ENCODE measurements around the gene XPNPEP1.

The XPNPEP1 gene

DNA sequence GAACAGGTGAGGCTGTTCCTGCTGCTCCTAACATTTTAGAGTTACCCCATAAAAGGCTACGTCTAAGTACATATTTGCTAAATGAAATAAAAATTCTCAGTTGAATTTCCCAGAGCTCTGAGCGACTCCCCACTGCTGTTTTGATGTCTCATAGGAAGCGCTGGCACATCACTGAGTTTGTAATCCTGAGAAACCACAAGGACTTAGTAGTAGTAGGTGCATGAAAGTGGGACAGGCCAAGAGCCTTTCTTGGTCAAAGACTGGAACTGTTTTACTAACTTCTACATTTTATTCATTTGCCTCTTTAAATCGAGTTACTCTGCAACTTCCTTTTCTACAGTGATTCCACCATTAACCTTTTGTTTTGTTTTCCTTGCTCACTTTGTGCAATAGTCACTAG is 85.9 kb downstream of the XPNPEP1 start:
- no peaks in the 10 kb centered on the region for H3K9me3 ChIP-seq (ENCODE audit: severe bottlenecking)
- no peak overlapping the region for H3K27ac ChIP-seq
- no peak for DNase-seq
- no peaks in the 10 kb centered on the region for H3K27me3 ChIP-seq (ENCODE audit: insufficient read depth, low read depth, severe bottlenecking)
- TF ChIP-seq, protein P1, sequence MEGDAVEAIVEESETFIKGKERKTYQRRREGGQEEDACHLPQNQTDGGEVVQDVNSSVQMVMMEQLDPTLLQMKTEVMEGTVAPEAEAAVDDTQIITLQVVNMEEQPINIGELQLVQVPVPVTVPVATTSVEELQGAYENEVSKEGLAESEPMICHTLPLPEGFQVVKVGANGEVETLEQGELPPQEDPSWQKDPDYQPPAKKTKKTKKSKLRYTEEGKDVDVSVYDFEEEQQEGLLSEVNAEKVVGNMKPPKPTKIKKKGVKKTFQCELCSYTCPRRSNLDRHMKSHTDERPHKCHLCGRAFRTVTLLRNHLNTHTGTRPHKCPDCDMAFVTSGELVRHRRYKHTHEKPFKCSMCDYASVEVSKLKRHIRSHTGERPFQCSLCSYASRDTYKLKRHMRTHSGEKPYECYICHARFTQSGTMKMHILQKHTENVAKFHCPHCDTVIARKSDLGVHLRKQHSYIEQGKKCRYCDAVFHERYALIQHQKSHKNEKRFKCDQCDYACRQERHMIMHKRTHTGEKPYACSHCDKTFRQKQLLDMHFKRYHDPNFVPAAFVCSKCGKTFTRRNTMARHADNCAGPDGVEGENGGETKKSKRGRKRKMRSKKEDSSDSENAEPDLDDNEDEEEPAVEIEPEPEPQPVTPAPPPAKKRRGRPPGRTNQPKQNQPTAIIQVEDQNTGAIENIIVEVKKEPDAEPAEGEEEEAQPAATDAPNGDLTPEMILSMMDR (IDR thresholded peaks at IDR 0.05; ENCODE audit: low read depth, low read length): no peak
- H3K36me3 ChIP-seq: no peaks in the 10 kb centered on the region
- H3K4me3 ChIP-seq (ENCODE audit: low read depth, low read length): no peak overlapping the region

DNA sequence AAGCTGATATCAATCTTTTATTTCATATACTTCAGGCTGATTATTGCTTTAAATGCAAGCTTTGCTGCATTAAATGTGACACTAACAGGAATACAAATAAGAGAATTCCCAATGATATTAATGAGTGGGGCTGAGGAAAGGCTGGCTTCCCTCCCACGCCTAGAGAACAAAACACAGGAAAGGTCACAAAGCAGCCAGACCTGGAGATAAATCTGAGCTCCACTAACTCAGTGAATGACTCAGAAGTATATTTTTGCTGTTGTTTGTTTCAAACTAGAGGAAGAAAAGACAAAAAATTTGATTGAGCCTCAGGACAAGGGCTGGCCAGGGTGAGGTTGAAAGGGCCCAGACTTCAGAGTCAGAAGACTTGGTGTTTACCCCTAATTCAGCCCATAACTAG is 88.1 kb downstream of the XPNPEP1 start:
- no peaks in the 10 kb centered on the region for H3K36me3 ChIP-seq
- H3K27ac ChIP-seq: no peak overlapping the region
- H3K4me3 ChIP-seq (ENCODE audit: low read depth, low read length): no peak overlapping the region
- TF ChIP-seq, protein P1 (IDR thresholded peaks at IDR 0.05; ENCODE audit: low read depth, low read length): no peak
- no peaks in the 10 kb centered on the region for H3K9me3 ChIP-seq (ENCODE audit: severe bottlenecking)
- no peak for DNase-seq
- no peaks in the 10 kb centered on the region for H3K27me3 ChIP-seq (ENCODE audit: insufficient read depth, low read depth, severe bottlenecking)

DNA sequence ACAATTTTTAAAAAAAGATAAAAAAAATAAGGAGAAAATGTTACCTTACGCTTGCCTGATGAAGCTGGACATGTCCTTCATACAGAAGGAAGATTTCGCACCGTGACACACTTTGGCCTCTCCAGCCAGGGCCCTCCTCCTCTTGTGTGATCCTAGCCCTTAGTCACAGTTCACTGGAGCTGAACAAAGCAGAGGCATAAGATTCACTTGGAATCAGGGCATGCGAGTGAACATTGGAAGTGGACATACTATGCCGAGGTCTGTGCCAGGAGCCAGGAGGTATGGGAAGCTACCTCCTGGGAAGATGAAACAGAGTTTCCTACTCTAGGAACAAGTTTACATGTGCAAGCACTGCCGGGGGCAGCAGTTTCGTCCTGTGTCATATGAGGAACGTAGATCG is 91.5 kb downstream of the XPNPEP1 start:
- Histone ChIP-seq H3K27me3 (ENCODE audit: insufficient read depth, low read depth, severe bottlenecking) (no peaks in the 10 kb centered on the region), H3K9me3 (ENCODE audit: severe bottlenecking) (no peaks in the 10 kb centered on the region), H3K36me3 (no peaks in the 10 kb centered on the region), H3K4me3 (ENCODE audit: low read depth, low read length) (no peak overlapping the region), H3K27ac (no peak overlapping the region)
- TF ChIP-seq, protein P1 (IDR thresholded peaks at IDR 0.05; ENCODE audit: low read depth, low read length): no peak
- DNase-seq: peak; percentile 23

DNA sequence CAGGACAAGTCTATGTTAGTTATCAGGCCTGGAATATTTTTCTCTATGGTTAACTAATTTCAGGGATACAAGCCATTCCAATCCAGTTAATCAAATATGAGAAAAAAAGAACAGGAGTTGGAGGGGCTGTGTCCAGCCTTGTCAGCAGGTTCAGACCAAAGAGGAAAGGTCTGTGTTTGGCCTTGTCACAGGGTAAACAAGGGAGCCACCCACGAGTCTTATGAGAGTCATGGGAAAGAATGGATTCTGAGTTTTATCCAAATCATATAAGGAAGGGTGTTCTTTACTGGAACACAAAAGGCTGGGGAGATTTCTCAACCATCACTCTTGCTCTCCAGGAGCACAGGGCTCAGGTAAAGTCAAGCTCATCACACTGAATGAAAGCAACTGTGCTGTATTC is 99.1 kb downstream of the XPNPEP1 start:
- Histone ChIP-seq H3K27me3 (ENCODE audit: insufficient read depth, low read depth, severe bottlenecking) (no peaks in the 10 kb centered on the region), H3K27ac (no peak overlapping the region), H3K4me3 (ENCODE audit: low read depth, low read length) (no peak overlapping the region), H3K9me3 (ENCODE audit: severe bottlenecking) (no peaks in the 10 kb centered on the region), H3K36me3 (no peaks in the 10 kb centered on the region)
- TF ChIP-seq, protein P1 (IDR thresholded peaks at IDR 0.05; ENCODE audit: low read depth, low read length): no peak
- no peak for DNase-seq

DNA sequence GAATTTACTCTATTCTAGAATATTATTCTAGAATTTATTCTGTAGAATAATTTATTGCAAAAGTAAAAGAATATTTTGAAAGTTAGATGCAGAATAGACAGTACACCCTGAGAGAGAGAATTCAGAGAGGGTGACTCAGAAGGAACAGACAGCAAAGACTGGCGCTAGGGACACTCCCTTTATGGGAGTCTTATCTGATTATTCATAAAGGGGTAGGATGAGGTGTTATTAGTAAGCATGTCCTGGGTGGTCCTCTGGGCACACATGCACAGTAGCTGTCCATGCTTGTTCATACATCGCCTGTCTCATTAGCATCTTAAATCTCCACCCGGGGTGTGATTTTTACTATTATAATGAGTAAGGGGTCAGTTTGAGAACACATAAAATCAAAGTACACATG is 100.1 kb downstream of the XPNPEP1 start:
- H3K36me3 ChIP-seq: no peaks in the 10 kb centered on the region
- no peak overlapping the region for H3K27ac ChIP-seq
- H3K4me3 ChIP-seq (ENCODE audit: low read depth, low read length): no peak overlapping the region
- no peaks in the 10 kb centered on the region for H3K27me3 ChIP-seq (ENCODE audit: insufficient read depth, low read depth, severe bottlenecking)
- DNase-seq: no peak
- no peaks in the 10 kb centered on the region for H3K9me3 ChIP-seq (ENCODE audit: severe bottlenecking)
- TF ChIP-seq, protein P1 (IDR thresholded peaks at IDR 0.05; ENCODE audit: low read depth, low read length): no peak

DNA sequence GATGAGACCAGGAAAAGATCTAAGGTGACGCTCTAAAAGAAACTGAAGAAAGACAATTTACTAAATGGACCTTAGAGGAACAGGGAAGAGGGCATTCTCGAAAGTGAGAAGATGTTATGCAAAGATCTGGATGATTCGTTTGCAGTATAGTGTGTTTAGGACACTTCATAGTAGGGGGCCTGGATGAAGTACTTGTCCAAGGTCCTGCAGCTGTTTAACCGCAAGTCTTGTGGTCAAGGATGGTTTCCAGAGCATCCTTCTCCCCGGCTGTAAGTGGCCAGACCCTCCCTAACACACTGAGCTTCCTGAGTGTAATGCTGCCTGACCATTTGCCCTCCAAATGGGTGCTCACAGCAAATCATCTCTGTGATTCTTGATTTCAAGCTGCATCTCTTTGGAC is 101.6 kb downstream of the XPNPEP1 start:
- no peak overlapping the region for H3K4me3 ChIP-seq (ENCODE audit: low read depth, low read length)
- TF ChIP-seq, protein P1 (IDR thresholded peaks at IDR 0.05; ENCODE audit: low read depth, low read length): no peak
- H3K27me3 ChIP-seq (ENCODE audit: insufficient read depth, low read depth, severe bottlenecking): no peaks in the 10 kb centered on the region
- no peaks in the 10 kb centered on the region for H3K36me3 ChIP-seq
- H3K27ac ChIP-seq: no peak overlapping the region
- DNase-seq: no peak
- no peaks in the 10 kb centered on the region for H3K9me3 ChIP-seq (ENCODE audit: severe bottlenecking)

All from WERI-Rb-1 (cell line).